ENCODE data around the gene CORIN. TPM values are rescaled to one million over a fixed set of nuclear protein-coding genes. Genes with fewer than 3 reads are reported as not detected.
"Not testable (repeated sequence)": the region's sequence is repeated elsewhere in the genome, so short reads cannot be mapped to it uniquely, and the experiment has no call there.

Gene CORIN
- total and polyA plus RNA-seq, 4 donors: 0.15 to 9.1 (median 1.0) TPM

DNA sequence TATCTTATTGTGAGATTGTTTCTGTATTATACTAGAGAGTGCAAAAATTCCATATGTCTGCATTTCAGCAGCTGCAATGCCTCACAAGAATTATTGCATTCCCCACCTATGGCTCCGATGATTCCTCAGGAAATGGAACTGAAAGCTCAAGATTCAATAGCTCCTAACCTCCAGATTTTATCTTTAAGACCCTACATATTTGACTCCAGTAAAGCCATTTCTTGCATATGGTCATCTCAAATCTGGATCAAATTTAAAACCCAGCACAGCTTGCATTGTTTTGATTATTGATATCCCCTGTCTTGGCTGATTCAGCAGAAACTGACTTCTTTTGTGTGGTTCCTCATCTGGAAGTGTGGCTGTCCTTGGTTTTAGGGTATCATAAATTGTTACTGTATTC is 142.6 kb downstream of the CORIN start:
- TF ChIP-seq, protein P1, sequence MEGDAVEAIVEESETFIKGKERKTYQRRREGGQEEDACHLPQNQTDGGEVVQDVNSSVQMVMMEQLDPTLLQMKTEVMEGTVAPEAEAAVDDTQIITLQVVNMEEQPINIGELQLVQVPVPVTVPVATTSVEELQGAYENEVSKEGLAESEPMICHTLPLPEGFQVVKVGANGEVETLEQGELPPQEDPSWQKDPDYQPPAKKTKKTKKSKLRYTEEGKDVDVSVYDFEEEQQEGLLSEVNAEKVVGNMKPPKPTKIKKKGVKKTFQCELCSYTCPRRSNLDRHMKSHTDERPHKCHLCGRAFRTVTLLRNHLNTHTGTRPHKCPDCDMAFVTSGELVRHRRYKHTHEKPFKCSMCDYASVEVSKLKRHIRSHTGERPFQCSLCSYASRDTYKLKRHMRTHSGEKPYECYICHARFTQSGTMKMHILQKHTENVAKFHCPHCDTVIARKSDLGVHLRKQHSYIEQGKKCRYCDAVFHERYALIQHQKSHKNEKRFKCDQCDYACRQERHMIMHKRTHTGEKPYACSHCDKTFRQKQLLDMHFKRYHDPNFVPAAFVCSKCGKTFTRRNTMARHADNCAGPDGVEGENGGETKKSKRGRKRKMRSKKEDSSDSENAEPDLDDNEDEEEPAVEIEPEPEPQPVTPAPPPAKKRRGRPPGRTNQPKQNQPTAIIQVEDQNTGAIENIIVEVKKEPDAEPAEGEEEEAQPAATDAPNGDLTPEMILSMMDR (IDR thresholded peaks at IDR 0.05; ENCODE audit: control extremely low read depth, extremely low read depth): no peak
- 81 to 97% methylated on average over 1 of the region's 1 CpG for WGBS, 2 donors
- Histone ChIP-seq H3K27me3 (ENCODE audit: control insufficient read depth in 3 of 3, insufficient read depth in 3 of 3, low read length in 2 of 3) (no peaks in the 10 kb centered on the region), H3K4me3 (no peak overlapping the region), H3K9me3 (ENCODE audit: control insufficient read depth in 4 of 4, insufficient read depth in 3 of 4, low read length in 3 of 4) (no peaks in the 10 kb centered on the region), H3K27ac (ENCODE audit: low read depth in 1 of 2, low read length in 1 of 2) (no peak overlapping the region), H3K9ac (ENCODE audit: insufficient read depth in 1 of 2, low read length in 2 of 2) (no peak overlapping the region), H3K4me1 (ENCODE audit: control insufficient read depth in 5 of 5, insufficient read depth in 5 of 5, low read length in 5 of 5) (peaks cover 0 to 3% (median under 1%) of the 10 kb centered on the region in 5 donors), H3K36me3 (ENCODE audit: control insufficient read depth in 4 of 4, insufficient read depth in 4 of 4, low read length in 4 of 4) (no peaks in the 10 kb centered on the region)
- no peak for DNase-seq
- no peak for ATAC-seq (ENCODE audit: insufficient read depth, low FRiP score)

GRCh38 chr4:47694322-47694721 is 143.5 kb downstream of the CORIN start:
- no peak overlapping the region for H3K9ac ChIP-seq (ENCODE audit: insufficient read depth in 1 of 2, low read length in 2 of 2)
- H3K9me3 ChIP-seq (ENCODE audit: control insufficient read depth in 4 of 4, insufficient read depth in 3 of 4, low read length in 3 of 4): no peaks in the 10 kb centered on the region
- TF ChIP-seq, protein P1 (IDR thresholded peaks at IDR 0.05; ENCODE audit: control extremely low read depth, extremely low read depth): no peak
- 88 to 91% methylated on average over 1 of the region's 1 CpG for WGBS, 2 donors
- no peak overlapping the region for H3K4me3 ChIP-seq
- no peak for ATAC-seq (ENCODE audit: insufficient read depth, low FRiP score)
- no peak overlapping the region for H3K27ac ChIP-seq (ENCODE audit: low read depth in 1 of 2, low read length in 1 of 2)
- no peaks in the 10 kb centered on the region for H3K27me3 ChIP-seq (ENCODE audit: control insufficient read depth in 3 of 3, insufficient read depth in 3 of 3, low read length in 2 of 3)
- H3K4me1 ChIP-seq (ENCODE audit: control insufficient read depth in 5 of 5, insufficient read depth in 5 of 5, low read length in 5 of 5): peaks cover 0 to 3% (median 0%) of the 10 kb centered on the region in 5 donors
- DNase-seq: no peak
- H3K36me3 ChIP-seq (ENCODE audit: control insufficient read depth in 4 of 4, insufficient read depth in 4 of 4, low read length in 4 of 4): no peaks in the 10 kb centered on the region

DNA sequence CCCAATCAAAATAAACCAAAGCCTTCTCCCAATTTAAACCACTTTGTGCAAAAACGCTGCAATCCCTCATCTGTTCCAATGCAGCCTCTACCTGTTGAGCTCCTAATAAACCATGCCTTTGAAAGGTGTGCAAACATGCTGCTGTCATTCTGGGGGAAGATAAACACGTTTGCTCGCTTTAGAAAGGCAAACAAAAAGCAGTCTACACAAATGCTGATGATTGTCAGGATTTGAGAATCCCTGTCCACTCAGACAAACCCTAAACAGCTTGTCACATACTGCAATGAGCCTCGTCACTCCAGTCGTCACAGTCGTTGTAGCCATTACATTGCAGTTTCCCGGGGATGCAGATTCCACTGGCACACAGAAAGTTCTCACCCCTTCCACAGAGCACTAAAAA is 145.2 kb downstream of the CORIN start:
- Histone ChIP-seq H3K4me1 (ENCODE audit: control insufficient read depth in 5 of 5, insufficient read depth in 5 of 5, low read length in 5 of 5) (peaks cover 0 to 3% (median 0%) of the 10 kb centered on the region in 5 donors), H3K27me3 (ENCODE audit: control insufficient read depth in 3 of 3, insufficient read depth in 3 of 3, low read length in 2 of 3) (no peaks in the 10 kb centered on the region), H3K27ac (ENCODE audit: low read depth in 1 of 2, low read length in 1 of 2) (no peak overlapping the region), H3K9ac (ENCODE audit: insufficient read depth in 1 of 2, low read length in 2 of 2) (no peak overlapping the region), H3K36me3 (ENCODE audit: control insufficient read depth in 4 of 4, insufficient read depth in 4 of 4, low read length in 4 of 4) (no peaks in the 10 kb centered on the region), H3K9me3 (ENCODE audit: control insufficient read depth in 4 of 4, insufficient read depth in 3 of 4, low read length in 3 of 4) (no peaks in the 10 kb centered on the region), H3K4me3 (no peak overlapping the region)
- WGBS, 2 donors: 67 to 75% methylated on average over 7 of the region's 7 CpGs
- ATAC-seq (ENCODE audit: insufficient read depth, low FRiP score) (no peak), DNase-seq (no peak)
- TF ChIP-seq, protein P1 (IDR thresholded peaks at IDR 0.05; ENCODE audit: control extremely low read depth, extremely low read depth): no peak

DNA sequence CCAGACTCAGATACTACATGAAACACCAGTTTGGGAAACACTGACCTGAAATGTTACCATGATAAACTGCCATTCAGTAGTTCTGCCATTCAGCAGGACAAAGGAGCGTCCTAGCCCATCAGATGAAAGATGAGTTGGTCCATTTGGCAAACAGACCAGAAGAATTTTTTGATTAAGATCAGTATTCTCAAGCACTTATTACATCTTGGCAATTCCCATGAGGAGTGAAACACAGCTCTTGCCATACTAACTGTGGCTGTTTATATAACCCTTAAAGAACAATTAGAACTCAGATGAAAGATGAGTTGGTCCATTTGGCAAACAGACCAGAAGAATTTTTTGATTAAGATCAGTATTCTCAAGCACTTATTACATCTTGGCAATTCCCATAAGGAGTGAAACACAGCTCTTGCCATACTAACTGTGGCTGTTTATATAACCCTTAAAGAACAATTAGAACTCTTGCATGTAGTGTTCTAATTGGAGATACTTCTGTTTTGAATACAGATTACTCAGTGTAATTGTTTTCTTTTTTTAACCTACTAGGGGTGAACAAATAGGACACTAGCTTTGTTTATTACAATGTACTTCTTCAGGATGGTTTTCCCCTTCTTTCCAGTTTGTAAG is 146.0 kb downstream of the CORIN start:
- H3K36me3 ChIP-seq (ENCODE audit: control insufficient read depth in 4 of 4, insufficient read depth in 4 of 4, low read length in 4 of 4); H3K4me3 ChIP-seq; ATAC-seq (ENCODE audit: insufficient read depth, low FRiP score); H3K9ac ChIP-seq (ENCODE audit: insufficient read depth in 1 of 2, low read length in 2 of 2); H3K27me3 ChIP-seq (ENCODE audit: control insufficient read depth in 3 of 3, insufficient read depth in 3 of 3, low read length in 2 of 3); DNase-seq; H3K9me3 ChIP-seq (ENCODE audit: control insufficient read depth in 4 of 4, insufficient read depth in 3 of 4, low read length in 3 of 4); H3K4me1 ChIP-seq (ENCODE audit: control insufficient read depth in 5 of 5, insufficient read depth in 5 of 5, low read length in 5 of 5); H3K27ac ChIP-seq (ENCODE audit: low read depth in 1 of 2, low read length in 1 of 2): not testable (repeated sequence)
- 62 to 73% methylated on average over 1 of the region's 1 CpG for WGBS, 2 donors

Data from lung (tissue), 12 donors.